ENCODE data around the gene ARHGAP33. TPM values are rescaled to one million over a fixed set of nuclear protein-coding genes. Genes with fewer than 3 reads are reported as not detected.

The ARHGAP33 gene
- total RNA-seq, 4 donors from 2014 or later = 1.3 to 8.4 (median 2.3) TPM

GRCh38 chr19:35777086-35777841 is 1.9 kb downstream of the ARHGAP33 start:
- 75 to 77% methylated on average over 11 to 13 of the region's 19 CpGs for WGBS, 2 donors
- H3K27me3 ChIP-seq = no peaks in the 10 kb centered on the region
- intact Hi-C loops (cut with DNase I) = no loop called here
- no peak for DNase-seq
- no peak overlapping the region for H3K27ac ChIP-seq
- no peak overlapping the region for H3K4me3 ChIP-seq
- no peaks in the 10 kb centered on the region for H3K9me3 ChIP-seq
- no peak for TF ChIP-seq POLR2A (IDR thresholded peaks at IDR 0.05)
- no peak for TF ChIP-seq CTCF (IDR thresholded peaks at IDR 0.05)
- H3K4me1 ChIP-seq = peaks cover 10 to 31% (median 13%) of the 10 kb centered on the region in 3 donors
- peaks cover 0 to 41% (median 0%) of the 10 kb centered on the region in 3 donors for H3K36me3 ChIP-seq

- no peak overlapping the region for H3K27ac ChIP-seq
- no peaks in the 10 kb centered on the region for H3K9me3 ChIP-seq
- no peak overlapping the region for H3K4me3 ChIP-seq
- no peaks in the 10 kb centered on the region for H3K27me3 ChIP-seq
- peaks cover 0 to 48% (median 0%) of the 10 kb centered on the region in 3 donors for H3K36me3 ChIP-seq
- peaks cover 10 to 25% (median 13%) of the 10 kb centered on the region in 3 donors for H3K4me1 ChIP-seq
- intact Hi-C loops (cut with DNase I) = no loop called here
- TF ChIP-seq CTCF (IDR thresholded peaks at IDR 0.05) = no peak
- DNase-seq = no peak
- WGBS, 2 donors = 88 to 91% methylated on average over 4 to 5 of the region's 7 CpGs
Measured at GRCh38 chr19:35777961-35778360, 2.6 kb downstream of the ARHGAP33 start.

- Histone ChIP-seq H3K4me1 (peaks cover 10 to 19% (median 13%) of the 10 kb centered on the region in 3 donors), H3K9me3 (no peaks in the 10 kb centered on the region), H3K27ac (no peak overlapping the region), H3K36me3 (peaks cover 0 to 52% (median 0%) of the 10 kb centered on the region in 3 donors), H3K4me3 (no peak overlapping the region), H3K27me3 (no peaks in the 10 kb centered on the region)
- intact Hi-C loops (cut with DNase I) = no loop called here
- 88 to 90% methylated on average over 8 of the region's 8 CpGs for WGBS, 2 donors
- no peak for DNase-seq
- no peak for TF ChIP-seq POLR2A (IDR thresholded peaks at IDR 0.05)
- no peak for TF ChIP-seq CTCF (IDR thresholded peaks at IDR 0.05)
Measured at GRCh38 chr19:35779033-35779432, 3.7 kb downstream of the ARHGAP33 start.

GRCh38 chr19:35780058-35780457 is 4.7 kb downstream of the ARHGAP33 start:
- DNase-seq = no peak
- WGBS, 2 donors = 89 to 100% methylated on average over 3 to 16 of the region's 16 CpGs
- TF ChIP-seq CTCF (IDR thresholded peaks at IDR 0.05) = no peak
- TF ChIP-seq POLR2A (IDR thresholded peaks at IDR 0.05) = no peak
- no peak overlapping the region for H3K4me3 ChIP-seq
- no peaks in the 10 kb centered on the region for H3K27me3 ChIP-seq
- H3K36me3 ChIP-seq = peaks cover 0 to 62% (median 0%) of the 10 kb centered on the region in 3 donors
- no peaks in the 10 kb centered on the region for H3K9me3 ChIP-seq
- no peak overlapping the region for H3K27ac ChIP-seq
- intact Hi-C loops (cut with DNase I) = no loop called here
- peaks cover 5 to 13% (median 8%) of the 10 kb centered on the region in 3 donors for H3K4me1 ChIP-seq

GRCh38 chr19:35780717-35781116 is 5.4 kb downstream of the ARHGAP33 start:
- 92% methylated on average over 9 to 15 of the region's 20 CpGs for WGBS, 2 donors
- Histone ChIP-seq H3K27ac (no peak overlapping the region), H3K36me3 (peaks cover 0 to 65% (median 0%) of the 10 kb centered on the region in 3 donors), H3K9me3 (no peaks in the 10 kb centered on the region), H3K4me3 (no peak overlapping the region), H3K4me1 (peaks cover 5 to 10% (median 5%) of the 10 kb centered on the region in 3 donors), H3K27me3 (no peaks in the 10 kb centered on the region)
- no peak for DNase-seq
- no peak for TF ChIP-seq POLR2A (IDR thresholded peaks at IDR 0.05)
- no peak for TF ChIP-seq CTCF (IDR thresholded peaks at IDR 0.05)
- intact Hi-C loops (cut with DNase I) = no loop called here

Data from esophagus squamous epithelium (tissue), 5 donors.